HG02973 (cell line): ENCODE measurements around the gene NEDD4.
A peak's percentile ranks its signal among the peaks of the same experiment; 100 is the strongest.
"Not testable (repeated sequence)": the region's sequence is repeated elsewhere in the genome, so short reads cannot be mapped to it uniquely, and the experiment has no call there.

ENCODE experiments used
- ATAC-seq: cut with Tn5 transposase; IDR thresholded peaks from one replicate; pipeline ENCODE4 v1.9.1; 2021; ENCODE audit warnings: moderate library complexity; ENCODE audit not compliant: unreplicated experiment

NEDD4 gene

DNA sequence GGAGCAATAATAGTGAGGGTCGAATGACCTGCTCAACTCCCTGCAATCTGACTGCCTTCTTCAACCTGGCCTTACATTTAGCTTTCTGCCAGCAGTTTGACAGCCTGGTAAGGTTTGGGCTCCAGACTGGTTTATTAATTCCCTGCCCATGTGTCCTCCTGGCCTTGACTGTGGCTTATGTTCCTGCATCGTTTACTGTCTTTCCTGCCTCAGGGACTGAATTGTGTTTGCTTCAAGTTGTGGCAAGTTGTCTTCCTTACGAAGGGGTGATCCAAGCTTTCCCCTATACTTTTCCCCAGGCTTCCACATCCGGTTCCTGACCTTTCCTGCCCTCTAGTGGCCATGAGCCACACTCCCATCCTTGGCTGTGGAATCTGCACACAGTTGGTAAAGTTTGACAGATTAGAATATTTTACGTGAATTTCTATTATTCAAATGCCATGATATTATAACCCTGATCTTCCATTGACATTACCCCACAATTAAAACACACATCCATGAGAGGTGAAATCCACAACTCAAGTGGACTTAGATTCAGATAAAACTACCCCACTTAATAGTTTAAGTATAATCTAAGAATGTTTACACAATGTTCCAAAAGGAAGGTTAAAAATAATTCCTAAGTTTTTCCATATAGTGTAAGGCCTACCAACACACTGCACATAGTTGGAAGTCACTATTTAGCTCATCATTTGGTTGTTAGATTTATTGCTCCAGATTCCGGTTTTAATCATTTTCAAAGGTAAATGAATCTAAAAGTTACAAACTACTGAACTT, 95.7 kb downstream of the NEDD4 start:
- ATAC-seq: no peak

DNA sequence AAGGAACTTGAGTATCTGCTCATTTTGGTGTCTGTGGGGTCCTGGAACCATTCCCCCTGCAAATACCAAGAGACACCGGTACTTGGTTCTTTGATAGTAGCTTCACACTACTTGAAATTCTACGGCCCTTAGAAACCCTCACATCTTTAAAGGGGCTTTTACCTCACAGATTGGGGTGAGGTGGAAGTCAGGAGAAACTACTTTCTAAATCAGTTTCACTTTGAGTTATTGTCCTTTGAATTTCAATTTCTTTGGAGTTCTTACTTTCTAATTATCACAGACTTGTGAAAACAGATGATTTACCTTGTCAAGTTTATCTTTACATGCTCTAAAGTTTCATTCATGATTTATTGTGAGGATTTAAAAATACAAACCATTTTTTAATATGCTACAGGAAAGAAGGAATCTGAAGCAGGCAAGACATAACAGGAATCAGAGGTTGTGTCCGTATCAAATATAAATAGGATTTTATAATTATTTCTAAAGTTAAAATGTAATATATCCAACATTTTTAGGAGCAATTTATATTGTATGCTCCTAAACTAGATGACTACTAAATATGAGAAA, 98.9 kb downstream of the NEDD4 start:
- ATAC-seq: peak; percentile 58

DNA sequence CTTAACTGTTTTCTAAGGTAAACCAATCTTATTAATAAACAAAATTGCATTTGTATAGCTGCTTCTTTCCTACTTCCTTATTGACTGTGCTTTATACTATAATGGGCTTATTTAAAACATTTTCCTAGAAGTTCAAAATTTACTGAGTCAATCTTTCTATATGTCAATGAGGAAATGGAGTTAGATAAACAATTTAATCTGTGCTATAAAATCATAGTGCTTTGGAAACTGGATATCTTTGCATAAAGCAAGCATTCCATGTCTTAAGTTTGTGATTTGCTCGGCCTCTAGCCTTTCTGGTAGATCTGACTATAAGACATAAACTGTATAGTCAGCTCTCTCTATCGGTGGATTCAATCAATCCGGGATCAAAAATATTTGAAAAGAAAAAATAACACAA, 99.6 kb downstream of the NEDD4 start:
- no peak for ATAC-seq

DNA sequence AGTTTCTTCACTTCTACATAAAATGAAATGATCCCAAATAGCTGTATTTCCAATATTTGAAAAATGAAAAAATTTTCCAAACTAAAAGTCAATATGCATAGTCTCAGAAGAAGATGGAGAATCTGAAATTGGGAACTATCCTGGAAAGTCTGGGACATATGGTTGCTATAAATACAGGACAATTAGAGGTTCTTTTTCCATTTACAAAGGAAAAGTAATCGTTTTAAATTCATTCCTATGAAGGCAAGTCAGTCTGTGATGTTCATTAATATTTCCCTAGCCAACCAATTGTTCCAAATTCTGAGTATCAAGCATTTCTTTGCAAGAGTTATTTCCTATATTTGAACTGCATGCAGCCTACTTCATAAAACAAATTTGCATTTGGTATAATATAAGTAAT, 102.2 kb downstream of the NEDD4 start:
- ATAC-seq: no peak

DNA sequence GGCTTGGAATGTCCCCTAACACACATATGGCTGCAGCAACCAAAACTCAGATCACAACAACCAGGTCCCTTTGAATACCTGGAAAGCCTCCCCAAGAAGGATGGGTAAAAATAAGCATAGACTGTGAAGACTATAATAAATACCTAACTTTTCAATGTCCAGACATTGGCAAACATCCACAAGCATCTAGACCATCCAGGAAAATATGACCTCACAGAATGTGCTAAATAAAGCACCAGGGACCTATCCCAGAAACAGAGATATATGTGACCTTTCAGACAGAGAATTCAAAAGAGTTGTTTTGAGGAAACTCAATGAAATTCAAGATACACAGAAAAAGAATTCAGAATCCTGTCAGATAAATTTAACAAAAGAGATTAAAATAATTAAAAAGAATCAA, 109.2 kb downstream of the NEDD4 start:
- no peak for ATAC-seq

DNA sequence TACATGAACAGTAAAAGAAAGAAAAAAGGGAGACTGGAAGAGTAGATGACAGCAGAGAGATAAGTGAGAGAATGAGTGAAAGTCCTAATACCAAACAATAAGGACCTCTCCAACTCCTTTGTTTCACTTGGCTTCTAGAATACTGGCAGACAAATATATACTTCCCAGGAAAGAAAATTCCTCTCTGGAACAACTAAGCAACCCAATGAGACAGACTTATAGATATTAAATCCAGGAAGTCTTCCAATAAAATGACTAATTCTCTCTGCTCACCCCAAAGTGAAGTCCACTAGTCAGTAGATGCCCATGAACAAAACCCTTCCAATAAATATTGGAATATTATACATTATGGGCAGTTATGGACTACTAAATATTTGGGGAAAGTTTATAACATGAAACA, 114.2 kb downstream of the NEDD4 start:
- no peak for ATAC-seq

DNA sequence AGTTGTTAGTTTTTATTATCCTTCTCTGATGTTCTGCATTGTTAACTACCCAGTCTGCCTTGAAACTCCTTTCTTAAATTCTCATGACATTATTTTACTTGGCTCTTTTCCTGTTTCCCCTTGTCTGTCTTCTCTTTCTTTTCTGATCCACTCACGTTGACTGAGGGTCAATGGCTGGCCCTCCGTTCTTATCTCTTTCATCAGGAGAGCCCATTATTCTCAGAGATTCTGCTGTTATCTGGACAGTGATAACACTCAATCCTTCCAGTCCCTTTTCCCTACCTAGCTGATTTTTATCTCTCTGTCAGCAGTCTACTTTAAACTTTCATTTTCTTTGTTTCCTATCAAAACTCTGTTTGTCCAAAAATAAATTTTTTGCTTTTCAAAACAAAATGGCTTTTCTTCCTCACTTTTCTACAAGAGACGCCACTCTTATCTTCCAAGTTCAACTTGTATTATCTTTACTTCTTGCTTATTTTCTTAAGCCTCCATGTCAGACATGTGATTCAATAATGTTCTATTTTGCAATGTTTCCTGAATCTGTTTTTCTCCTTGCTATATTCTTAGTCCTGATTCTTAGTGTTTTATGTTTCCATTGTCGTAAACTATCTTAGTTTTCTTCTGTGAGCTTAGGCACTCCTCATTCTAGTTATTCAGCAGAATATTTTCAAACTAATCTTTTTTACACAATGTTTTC, 120.2 kb downstream of the NEDD4 start:
- no peak for ATAC-seq

DNA sequence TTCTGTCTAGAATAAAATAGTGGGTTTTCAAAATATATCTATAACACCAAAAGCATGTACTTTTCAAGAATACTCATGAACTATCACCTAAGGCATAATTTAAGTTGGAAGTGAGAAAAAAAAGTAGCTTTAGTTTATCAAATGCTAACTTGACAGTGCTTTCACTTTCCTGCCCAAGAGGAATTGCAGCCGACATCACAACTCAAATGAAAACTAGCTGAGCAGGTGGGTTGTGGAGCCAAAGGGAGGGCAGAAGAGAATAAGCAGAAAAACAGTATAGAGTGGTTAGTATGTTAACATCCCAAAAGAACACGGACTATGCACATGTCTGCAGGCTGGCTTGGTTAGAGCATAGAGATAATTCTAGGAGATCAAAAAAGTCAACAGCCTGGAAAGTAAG, 120.9 kb downstream of the NEDD4 start:
- ATAC-seq: no peak

DNA sequence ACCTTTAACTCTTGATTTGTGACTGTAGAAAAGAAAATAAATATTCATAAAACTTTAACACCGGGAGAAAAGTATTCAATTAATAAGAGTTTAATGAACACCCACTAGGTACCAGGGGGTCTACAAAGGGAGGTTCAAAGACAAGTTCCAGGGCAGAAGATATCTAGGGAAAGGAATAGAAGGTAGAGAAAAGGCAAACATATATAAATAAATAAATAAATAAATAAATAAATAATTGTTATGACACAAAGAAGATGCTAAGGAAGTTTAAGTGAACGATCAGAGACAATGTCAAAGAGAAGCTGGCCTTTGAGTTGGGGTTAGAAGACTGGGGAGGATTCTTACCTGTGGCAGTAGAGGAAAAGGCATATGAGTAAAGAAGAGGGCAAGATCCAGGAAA, 123.8 kb downstream of the NEDD4 start:
- ATAC-seq: no peak

DNA sequence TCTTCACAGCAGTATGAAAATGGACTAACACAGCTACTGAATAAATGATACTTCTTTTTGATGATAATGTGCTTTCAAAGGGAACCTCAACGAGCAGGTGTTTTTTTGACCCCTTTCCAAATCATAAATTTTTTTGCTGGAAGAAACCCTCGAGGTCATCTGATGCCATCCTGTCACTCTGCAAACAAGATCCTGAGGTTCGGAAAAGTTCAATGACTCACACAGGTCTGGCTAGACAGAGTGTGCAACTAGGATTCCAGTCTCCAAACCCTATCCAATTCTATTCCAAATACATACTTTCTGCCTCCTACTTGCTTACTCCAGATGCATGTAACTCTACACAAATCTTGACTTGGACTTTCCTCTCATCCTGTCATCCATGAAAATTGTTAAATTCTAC, 124.7 kb downstream of the NEDD4 start:
- no peak for ATAC-seq

DNA sequence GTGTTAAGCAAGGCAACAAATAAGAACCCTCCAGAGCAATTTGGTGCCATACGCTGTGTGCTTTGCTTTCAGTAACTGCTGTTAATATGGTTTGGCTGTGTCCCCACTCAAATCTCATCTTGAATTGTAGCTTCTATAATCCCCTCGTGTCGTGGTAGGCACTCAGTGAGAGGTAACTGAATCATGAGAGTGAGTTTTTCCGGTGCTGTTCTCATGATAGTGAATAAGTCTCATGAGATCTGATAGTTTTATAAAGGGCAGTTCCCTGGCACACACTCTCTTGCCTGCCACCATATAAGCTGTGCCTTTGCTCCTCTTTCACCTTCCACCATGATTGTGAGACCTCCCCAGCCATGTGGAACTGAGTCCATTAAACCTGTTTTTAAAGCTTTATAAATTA, 125.1 kb downstream of the NEDD4 start:
- ATAC-seq: not testable (repeated sequence)

DNA sequence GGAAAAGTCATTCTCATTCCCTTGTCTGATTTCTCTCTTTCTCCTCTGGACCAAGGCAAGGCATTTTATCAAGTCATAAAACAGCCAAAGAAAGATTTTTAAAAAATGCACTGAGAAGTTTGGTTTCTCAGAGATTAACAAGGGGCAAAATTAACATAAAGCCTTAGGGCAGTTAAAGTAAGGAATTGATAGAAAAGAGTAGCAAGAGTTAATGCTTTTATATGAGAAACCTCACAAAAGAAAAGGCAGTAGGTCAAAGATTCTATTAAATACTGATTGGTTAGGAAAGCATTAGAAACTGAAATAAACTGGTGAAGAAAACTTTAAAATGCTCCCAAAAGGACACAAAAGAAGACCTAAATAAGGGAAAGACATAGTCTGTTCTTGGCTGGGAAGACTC, 129.5 kb downstream of the NEDD4 start:
- ATAC-seq: no peak

DNA sequence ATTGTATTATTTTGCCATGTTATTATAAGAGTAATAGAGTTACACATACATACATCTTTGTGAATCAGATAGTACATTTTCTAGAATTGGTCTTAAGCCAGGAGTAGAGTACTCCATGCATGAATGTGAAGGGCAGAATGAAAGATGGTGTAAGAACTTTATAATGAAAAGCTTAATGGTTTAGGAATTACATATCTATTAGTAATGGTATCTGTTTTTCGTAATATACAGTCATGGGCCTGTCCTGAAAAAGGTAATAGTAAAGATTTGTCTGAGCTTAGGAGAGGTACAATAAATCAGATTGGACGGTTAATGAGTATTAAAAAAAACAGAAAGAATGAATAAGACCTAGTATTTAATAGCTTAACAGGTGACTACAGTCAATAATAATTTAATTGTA, 132.3 kb downstream of the NEDD4 start:
- no peak for ATAC-seq

DNA sequence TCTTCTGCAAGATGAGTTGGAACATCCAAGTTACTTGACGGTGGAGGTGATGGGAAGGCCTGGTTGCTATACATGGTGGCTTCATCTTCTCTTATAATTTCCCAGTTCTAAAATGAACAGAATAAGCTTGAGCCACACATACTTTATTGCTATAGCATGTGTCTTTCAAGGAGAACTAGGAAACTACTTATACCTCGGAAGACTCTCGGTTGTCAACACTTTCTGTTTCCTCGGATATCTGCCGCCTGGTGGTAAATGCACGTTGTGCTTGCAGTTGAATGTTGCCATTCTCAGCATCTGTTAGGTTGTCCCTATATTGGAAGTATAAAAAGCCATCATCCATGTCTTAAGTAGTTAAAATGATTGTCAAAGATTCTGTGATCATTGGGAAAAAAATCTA, 132.9 kb downstream of the NEDD4 start:
- ATAC-seq: no peak

DNA sequence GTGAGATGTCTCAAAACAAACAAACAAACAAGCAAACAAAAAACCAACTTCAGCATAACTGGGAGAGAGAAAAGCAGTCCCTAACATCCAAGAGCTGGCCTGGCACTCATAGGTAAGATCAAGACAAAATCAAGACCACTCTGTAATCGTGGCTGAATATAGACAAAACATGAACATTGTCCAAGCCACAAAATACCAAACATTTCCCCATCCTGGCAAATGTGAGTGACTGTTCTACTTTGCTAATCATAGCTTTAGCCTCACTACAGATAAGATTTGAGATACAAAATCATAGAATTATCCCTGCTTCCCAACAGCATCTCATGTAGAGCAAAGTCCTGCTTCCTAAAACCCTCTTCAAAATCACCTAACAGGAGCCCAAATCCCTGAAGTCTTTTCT, 133.7 kb downstream of the NEDD4 start:
- ATAC-seq: no peak

DNA sequence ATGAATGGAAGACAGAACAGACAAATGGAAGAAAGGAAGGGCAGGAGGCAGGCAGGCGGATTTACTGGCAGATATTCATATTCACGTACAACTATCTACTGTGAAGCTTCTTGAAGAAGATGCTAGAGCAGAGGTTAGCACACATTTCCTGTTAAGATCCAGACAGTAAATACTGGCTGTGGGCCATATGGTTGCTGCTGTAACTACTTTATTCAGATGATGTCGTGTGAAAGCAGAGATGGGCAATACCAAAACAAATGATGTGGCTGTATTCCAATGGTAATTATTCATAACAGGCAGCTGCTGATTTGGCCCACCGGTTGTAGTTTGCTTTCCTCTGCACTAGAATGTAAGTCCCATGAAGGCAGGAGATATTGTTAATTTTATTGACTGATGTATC, 134.8 kb downstream of the NEDD4 start:
- no peak for ATAC-seq

DNA sequence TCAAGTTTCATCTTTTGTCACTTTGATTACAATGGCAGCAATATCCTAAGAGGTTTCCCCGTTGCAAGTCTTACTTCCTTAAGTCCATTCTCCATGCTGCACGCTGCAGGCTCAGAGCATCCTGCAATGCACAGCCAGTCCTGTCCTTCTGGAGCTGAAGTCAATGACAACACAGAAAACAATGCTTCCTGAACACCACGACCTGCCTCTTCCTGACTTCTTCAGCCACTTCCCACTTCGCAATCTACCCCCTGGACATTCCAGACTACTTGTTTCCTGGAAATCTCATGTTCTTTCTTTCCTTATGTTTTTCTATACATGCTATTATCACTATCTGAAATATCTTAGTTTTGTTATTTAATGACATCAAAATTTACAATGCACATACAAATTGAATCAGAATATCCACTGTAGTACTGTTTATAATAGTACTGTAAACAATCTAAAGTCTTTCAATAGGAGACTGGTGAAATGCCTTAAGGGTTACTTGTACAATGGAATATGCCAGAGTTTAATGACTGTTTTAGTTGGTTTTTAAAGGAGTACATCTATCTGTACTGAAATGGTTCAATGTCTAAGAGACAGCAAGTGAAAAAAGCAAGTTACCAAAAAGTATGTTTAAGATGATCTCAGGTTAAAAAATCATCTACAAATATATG, 136.8 kb downstream of the NEDD4 start:
- ATAC-seq: no peak

DNA sequence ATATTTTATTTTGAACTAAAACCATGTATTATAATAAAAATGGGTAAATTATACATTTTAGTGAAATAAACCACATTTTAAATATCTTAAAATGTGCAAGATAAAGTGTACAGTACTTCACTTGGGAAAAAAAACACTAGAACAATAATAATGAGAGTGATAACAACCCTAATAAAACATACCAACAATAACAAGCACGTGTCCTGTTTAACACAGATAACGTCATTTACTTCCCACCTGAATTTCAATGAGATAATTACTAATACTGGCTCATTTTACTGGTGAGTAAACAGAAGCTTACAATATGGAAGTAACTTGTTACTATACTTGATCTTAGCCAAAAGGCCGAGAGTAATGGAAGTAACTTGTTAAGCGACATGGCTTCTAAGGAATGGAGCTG, 140.3 kb downstream of the NEDD4 start:
- no peak for ATAC-seq

DNA sequence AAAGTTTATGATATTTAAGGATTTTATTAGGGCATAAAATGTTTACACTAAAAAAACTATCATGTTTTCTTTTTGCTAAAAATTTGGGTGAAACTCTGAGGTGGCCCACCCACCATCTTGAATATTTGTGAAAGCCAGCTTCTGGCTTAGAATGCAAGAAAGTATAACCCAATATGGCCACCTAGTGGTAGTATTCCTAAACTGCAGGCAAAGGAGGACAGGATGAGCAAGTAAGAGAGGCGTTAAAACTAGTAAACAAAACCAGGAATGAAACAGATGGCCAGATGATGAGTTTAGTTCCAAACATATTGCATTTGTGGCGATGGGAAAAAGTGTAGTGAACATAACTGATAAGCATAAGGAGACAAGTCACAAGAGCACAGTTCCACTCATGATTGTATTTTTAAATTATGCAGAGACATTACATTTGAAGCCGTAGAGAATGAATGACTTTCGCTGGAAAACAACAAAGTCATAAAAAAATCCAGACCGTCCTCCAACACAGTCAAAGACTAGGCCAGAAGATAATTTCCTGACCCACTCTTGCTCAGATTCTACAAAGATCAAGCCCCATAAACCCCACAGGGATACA, 147.2 kb downstream of the NEDD4 start:
- ATAC-seq: peak; percentile 82

DNA sequence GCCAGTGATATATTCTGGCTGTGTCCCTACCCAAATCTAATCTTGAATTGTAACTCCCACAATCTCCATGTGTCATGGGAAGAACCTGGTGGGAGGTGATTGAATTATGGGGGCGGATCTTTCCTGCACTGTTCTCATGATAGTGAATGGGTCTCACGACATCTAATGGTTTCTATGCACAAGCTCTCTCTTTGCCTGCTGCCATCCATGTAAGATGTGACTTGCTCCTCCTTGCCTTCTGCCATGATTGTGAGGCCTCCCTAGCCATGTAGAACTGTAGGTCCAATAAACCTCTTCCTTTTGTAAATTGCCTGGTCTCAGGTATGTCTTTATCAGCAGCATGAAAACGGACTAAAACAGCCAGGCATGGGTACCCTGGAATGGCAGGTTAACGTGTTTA, 150.5 kb downstream of the NEDD4 start:
- not testable (repeated sequence) for ATAC-seq

DNA sequence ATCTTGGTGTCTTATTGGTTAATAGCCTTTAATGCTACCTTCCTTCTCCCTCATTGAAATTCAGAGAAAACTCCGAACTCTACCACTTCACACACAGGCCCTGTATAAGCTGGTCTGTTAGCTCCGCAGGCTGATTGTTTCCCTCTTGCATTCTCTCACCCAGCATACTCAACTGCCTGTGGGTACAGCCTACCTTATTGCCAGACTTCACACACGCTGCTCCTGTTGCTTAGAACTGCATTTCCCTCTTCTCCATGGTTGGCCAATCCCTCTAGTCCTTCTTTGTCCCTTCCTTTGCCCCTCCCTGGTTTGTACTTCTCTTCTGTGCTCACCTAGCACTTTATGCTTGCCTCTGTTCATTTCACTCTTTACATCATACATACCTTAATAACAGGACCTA, 157.5 kb downstream of the NEDD4 start:
- ATAC-seq: no peak
